ENCODE results near the gene LIMK2.

- TF ChIP-seq CTCF (IDR thresholded peaks at IDR 0.05) (no peak), POLR2AphosphoS5 (IDR thresholded peaks at IDR 0.05) (no peak), POLR2A (IDR thresholded peaks at IDR 0.05) (no peak), EP300 (IDR thresholded peaks at IDR 0.05) (no peak)
Measured at GRCh38 chr22:31247726-31248125, 35.6 kb downstream of the LIMK2 start.

Measured in stomach (tissue), 4 donors.